IMR-90 (cell line): ENCODE results near the gene GHR. TPM values are rescaled to one million over a fixed set of nuclear protein-coding genes. Genes with fewer than 3 reads are reported as not detected.

Experiments used
- ATAC-seq: fragments of 200-7000 bp; cut with Tn5 transposase; 2 replicates; pipeline ENCODE4 v1.9.1; 2020; ENCODE audit warnings: low read depth, mild to moderate bottlenecking, moderate library complexity
- BruUV-seq: library from RNA; stranded (reverse); fragments of 400-500 nt; replicated peaks from 2 replicates; lab custom pipeline; 2021; lab: Mats Ljungman, UMichigan
- CTCF ChIA-PET: fragments of 300-600 bp; formaldehyde crosslinking; extraction: SDS; loops from one replicate; lab custom pipeline; 2021; ENCODE audit warnings: antibody characterized with exemption; lab: Yijun Ruan, JAX
- POLR2A ChIA-PET: fragments of 300-600 bp; sonication (Branson Sonifier 250); formaldehyde crosslinking; loops from one replicate; lab custom pipeline; 2022; ENCODE audit warnings: antibody characterized with exemption; ENCODE audit not compliant: unreplicated experiment; lab: Charles Lee
- DNase-seq: peaks from one replicate; pipeline ENCODE4 v3.0.0; 2013
- H2AFZ ChIP-seq: replicated peaks from 2 replicates; pipeline ENCODE3; 2013; ENCODE audit warnings: low read length, mild to moderate bottlenecking; ENCODE audit not compliant: poor library complexity
- H2AK5ac ChIP-seq: 2 replicates; pipeline ENCODE4 v1.6.1; 2013; ENCODE audit warnings: low read depth, low read length, inconsistent platforms
- H2AK9ac ChIP-seq: replicated peaks from 2 replicates; pipeline ENCODE3; 2013; ENCODE audit warnings: mild to moderate bottlenecking, low read depth, low read length, moderate library complexity; ENCODE audit not compliant: poor library complexity
- H2BK120ac ChIP-seq: 2 replicates; pipeline ENCODE4 v1.6.1; 2013; ENCODE audit warnings: low read depth, low read length, inconsistent platforms
- H2BK15ac ChIP-seq: 3 replicates; pipeline ENCODE4 v1.6.1; 2013; ENCODE audit warnings: low read depth, low read length, inconsistent platforms
- H2BK20ac ChIP-seq: 2 replicates; pipeline ENCODE4 v1.6.1; 2013; ENCODE audit warnings: low read depth, mild to moderate bottlenecking, inconsistent platforms, low read length, moderate library complexity
- H2BK5ac ChIP-seq: 2 replicates; pipeline ENCODE4 v1.6.1; 2013; ENCODE audit warnings: mild to moderate bottlenecking, low read depth, low read length, inconsistent platforms; ENCODE audit not compliant: poor library complexity, severe bottlenecking
- H3K14ac ChIP-seq: replicated peaks from 2 replicates; pipeline ENCODE4 v1.6.1; 2013; ENCODE audit warnings: low read depth, low read length, inconsistent platforms
- H3K18ac ChIP-seq: 2 replicates; pipeline ENCODE4 v1.6.1; 2013; ENCODE audit warnings: low read depth, low read length, control low read depth
- H3K23ac ChIP-seq: 2 replicates; pipeline ENCODE4 v1.6.1; 2013; ENCODE audit warnings: low read depth, low read length, inconsistent platforms
- H3K27ac ChIP-seq: 2 replicates; pipeline ENCODE4 v1.5.1; 2013; ENCODE audit warnings: mild to moderate bottlenecking, control low read depth, low read length; ENCODE audit not compliant: insufficient read depth
- H3K27me3 ChIP-seq: 2 replicates; pipeline ENCODE4 v1.6.1; 2013; ENCODE audit warnings: low read length; ENCODE audit not compliant: control insufficient read depth, insufficient read depth
- H3K36me3 ChIP-seq: 2 replicates; pipeline ENCODE4 v1.6.1; 2013; ENCODE audit warnings: low read length, mixed read lengths; ENCODE audit not compliant: control insufficient read depth, insufficient read depth
- H3K4ac ChIP-seq: 2 replicates; pipeline ENCODE4 v1.6.1; 2013; ENCODE audit warnings: low read depth, low read length, inconsistent platforms
- H3K4me1 ChIP-seq: 2 replicates; pipeline ENCODE4 v1.6.1; 2013; ENCODE audit warnings: low read length, mixed read lengths; ENCODE audit not compliant: control insufficient read depth, insufficient read depth
- H3K4me2 ChIP-seq: 2 replicates; pipeline ENCODE4 v1.6.1; 2013; ENCODE audit warnings: low read depth, mild to moderate bottlenecking, control low read depth, low read length, moderate library complexity
- H3K4me3 ChIP-seq: 2 replicates; pipeline ENCODE4 v1.5.1; 2013; ENCODE audit warnings: low read depth, mild to moderate bottlenecking, control low read depth, low read length, moderate library complexity; ENCODE audit not compliant: insufficient read depth
- H3K56ac ChIP-seq: 2 replicates; pipeline ENCODE4 v1.6.1; 2013; ENCODE audit warnings: low read length, inconsistent platforms; ENCODE audit not compliant: insufficient read depth; ENCODE audit errors: extremely low read depth
- H3K79me1 ChIP-seq, 2 experiments: 2 replicates each; pipeline ENCODE4 v1.6.1; 2013; ENCODE audit warnings: low read length in 2 of 2, inconsistent platforms in 1 of 2, low read depth in 1 of 2
- H3K9ac ChIP-seq: 2 replicates; pipeline ENCODE4 v1.6.1; 2013; ENCODE audit warnings: low read depth, low read length, control low read depth
- H3K9me1 ChIP-seq: 2 replicates; pipeline ENCODE4 v1.6.1; 2013; ENCODE audit warnings: low read length, inconsistent platforms; ENCODE audit not compliant: insufficient read depth
- H3K9me3 ChIP-seq: 2 replicates; pipeline ENCODE4 v1.6.1; 2013; ENCODE audit warnings: low read length; ENCODE audit not compliant: control insufficient read depth, insufficient read depth
- H4K20me1 ChIP-seq: 2 replicates; pipeline ENCODE4 v1.6.1; 2013; ENCODE audit warnings: low read length, inconsistent platforms; ENCODE audit not compliant: insufficient read depth
- H4K5ac ChIP-seq: 2 replicates; pipeline ENCODE4 v1.6.1; 2013; ENCODE audit warnings: mild to moderate bottlenecking, low read depth, low read length, control low read depth
- H4K8ac ChIP-seq, 2 experiments: 2 replicates each; pipeline ENCODE4 v1.6.1; 2013; ENCODE audit warnings: low read depth in 2 of 2, low read length in 2 of 2, control low read depth in 1 of 2, inconsistent platforms in 1 of 2
- H4K91ac ChIP-seq: 2 replicates; pipeline ENCODE4 v1.6.1; 2013; ENCODE audit warnings: low read depth, low read length, inconsistent platforms; ENCODE audit not compliant: insufficient read depth
- CEBPB ChIP-seq: IDR thresholded peaks from 2 replicates; pipeline ENCODE4 v1.6.1; 2012; ENCODE audit warnings: low read depth, low read length, improper control_type of control experiment
- FOS ChIP-seq: fragments of 150-350 bp; IDR thresholded peaks from 2 replicates; pipeline ENCODE4 v1.6.1; 2016; ENCODE audit warnings: low read depth, low read length
- MAZ ChIP-seq: IDR thresholded peaks from 2 replicates; pipeline ENCODE4 v1.6.1; 2012; ENCODE audit warnings: low read depth, mild to moderate bottlenecking, low read length, improper control_type of control experiment, moderate library complexity, borderline replicate concordance
- WGBS, 2 experiments: methylation state at CpG; one replicate each; pipeline versions ENCODE4 v1.1.5 to v1.1.7; 2013; ENCODE audit warnings: missing lambda C conversion rate in 2 of 2; ENCODE audit not compliant: insufficient read length in 1 of 2; ENCODE audit errors: extremely low coverage in 2 of 2; 5-methylcytosine and 5-hydroxymethylcytosine counted together
- dilution Hi-C: fragments of 300-500 bp; cut with HindIII; formaldehyde crosslinking; loops from one replicate; pipeline ENCODE4 v1.14.3; 2018; ENCODE audit warnings: low sequenced_read_pairs; ENCODE audit not compliant: unreplicated experiment
- in situ Hi-C: fragments of 300-500 bp; cut with MboI; formaldehyde crosslinking; loops from 3 replicates; pipeline ENCODE4 v1.14.3; 2019; ENCODE audit warnings: low sequenced_read_pairs, inconsistent platforms, mixed read lengths
- intact Hi-C: fragments of 100-400 bp; cut with micrococcal nuclease; formaldehyde crosslinking; loops from 2 replicates; pipeline ENCODE4 v1.10.0; 2022
- polyA plus RNA-seq, 3 experiments: library from polyadenylated mRNA; depleted of rRNA; stranded (reverse); fragments of >200 nt; gene quantifications; 2 replicates each; pipeline ENCODE4 v1.2.3, GENCODE V29; 2012; ENCODE audit warnings: low replicate concordance in 1 of 3
- total RNA-seq: library from RNA; depleted of rRNA; stranded (reverse); fragments of >200 nt; gene quantifications from 2 replicates; pipeline ENCODE4 v1.2.3, GENCODE V29; 2012
- TF ChIP-seq, protein P1 (sequence below): fragments of 150-350 bp; IDR thresholded peaks from 2 replicates; pipeline ENCODE4 v1.6.1; 2017; ENCODE audit warnings: mild to moderate bottlenecking, antibody characterized with exemption, low read length, low read depth

The GHR gene
- total and polyA plus RNA-seq, 2 of the 4 experiments (the other 2 are of a cell fraction): 0.36 to 1.1 TPM

DNA sequence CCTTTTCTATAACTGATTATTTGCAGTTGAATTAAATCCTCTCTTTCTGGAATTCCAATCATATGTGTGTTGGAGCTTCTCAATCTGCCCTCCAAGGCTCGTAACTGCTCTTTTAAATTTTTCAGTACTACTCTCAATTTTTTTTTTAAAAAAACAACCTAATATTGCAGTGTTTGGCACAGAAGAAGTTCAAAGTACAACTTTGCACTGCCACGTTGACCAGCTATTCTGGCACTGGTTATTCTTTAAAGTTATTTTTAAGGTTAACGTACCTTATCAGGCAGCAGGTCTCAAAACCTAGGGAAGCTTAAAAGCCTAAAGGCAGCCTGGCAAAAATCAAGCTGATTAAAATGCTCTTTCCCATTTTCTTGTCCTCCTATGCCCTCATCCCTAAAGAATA is 120.5 kb downstream of the GHR start:
- Histone ChIP-seq H4K20me1 (no peaks in the 10 kb centered on the region), H3K27ac (no peak overlapping the region), H3K18ac (no peak overlapping the region), H2BK15ac (no peak overlapping the region), H2AFZ (no peak overlapping the region), H4K5ac (no peak overlapping the region), H3K14ac (no peak overlapping the region), H3K79me1 (no peaks in the 10 kb centered on the region), H3K4me2 (no peak overlapping the region), H4K91ac (no peak overlapping the region), H3K9me1 (no peaks in the 10 kb centered on the region), H4K8ac (no peak overlapping the region), H3K27me3 (no peaks in the 10 kb centered on the region), H2BK120ac (no peak overlapping the region), H3K56ac (no peak overlapping the region), H2BK5ac (no peak overlapping the region), H2AK5ac (no peak overlapping the region), H3K23ac (no peak overlapping the region), H3K4ac (no peak overlapping the region), H3K9ac (no peak overlapping the region), H2AK9ac (no peak overlapping the region), H3K4me1 (no peaks in the 10 kb centered on the region), H3K9me3 (no peaks in the 10 kb centered on the region), H3K4me3 (no peak overlapping the region), H2BK20ac (no peak overlapping the region), H3K36me3 (no peaks in the 10 kb centered on the region)
- intact Hi-C loops: no loop called here
- ATAC-seq: no peak
- dilution Hi-C loops: no loop called here
- CTCF ChIA-PET: no interaction called here
- WGBS, 2 experiments: no CpG with 5 or more reads among the region's 3 CpGs
- POLR2A ChIA-PET: no interaction called here
- no TSS peak for BruUV-seq
- TF ChIP-seq MAZ (no peak), FOS (no peak), CEBPB (no peak)
- TF ChIP-seq, protein P1, sequence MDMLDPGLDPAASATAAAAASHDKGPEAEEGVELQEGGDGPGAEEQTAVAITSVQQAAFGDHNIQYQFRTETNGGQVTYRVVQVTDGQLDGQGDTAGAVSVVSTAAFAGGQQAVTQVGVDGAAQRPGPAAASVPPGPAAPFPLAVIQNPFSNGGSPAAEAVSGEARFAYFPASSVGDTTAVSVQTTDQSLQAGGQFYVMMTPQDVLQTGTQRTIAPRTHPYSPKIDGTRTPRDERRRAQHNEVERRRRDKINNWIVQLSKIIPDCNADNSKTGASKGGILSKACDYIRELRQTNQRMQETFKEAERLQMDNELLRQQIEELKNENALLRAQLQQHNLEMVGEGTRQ: no peak
- no peak for DNase-seq
- in situ Hi-C loops: no loop called here
